Stimulated activated CD4-positive, alpha-beta T cell treated with anti-CD3 and anti-CD28 coated beads, TNF-alpha, amount 100 ng/mL, for 1 hour (primary cell): ENCODE results near the gene HS1BP3.

Source experiments
- DNase-seq, 3 donors: peaks; one replicate each; pipeline ENCODE4 v3.0.0-alpha.2; 2020; ENCODE audit warnings: low read depth in 3 of 3, low spot score in 1 of 3

HS1BP3 gene

DNA sequence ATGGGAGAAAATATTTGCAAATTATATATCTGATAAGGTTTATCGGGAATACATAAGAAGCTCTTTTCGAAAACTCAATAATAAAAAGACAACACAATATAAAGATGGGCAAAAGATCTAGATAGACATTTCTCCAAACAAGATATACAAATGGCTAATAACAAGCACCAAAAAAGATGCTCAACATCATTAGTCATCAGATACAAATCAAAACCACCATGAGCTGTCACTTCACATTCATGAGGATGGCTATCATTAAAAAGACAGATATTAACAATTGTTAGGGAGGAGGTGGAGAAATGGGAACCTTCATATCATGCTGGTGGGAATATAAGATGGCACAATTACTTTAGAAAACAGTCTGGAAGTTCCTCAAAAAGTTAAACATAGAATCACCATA is 48.1 kb downstream of the HS1BP3 start:
- DNase-seq, result no peak

GRCh38 chr2:20600756-20601325 is 50.1 kb downstream of the HS1BP3 start:
- no peak for DNase-seq

GRCh38 chr2:20599861-20600461 is 50.9 kb downstream of the HS1BP3 start:
- no peak for DNase-seq

DNA sequence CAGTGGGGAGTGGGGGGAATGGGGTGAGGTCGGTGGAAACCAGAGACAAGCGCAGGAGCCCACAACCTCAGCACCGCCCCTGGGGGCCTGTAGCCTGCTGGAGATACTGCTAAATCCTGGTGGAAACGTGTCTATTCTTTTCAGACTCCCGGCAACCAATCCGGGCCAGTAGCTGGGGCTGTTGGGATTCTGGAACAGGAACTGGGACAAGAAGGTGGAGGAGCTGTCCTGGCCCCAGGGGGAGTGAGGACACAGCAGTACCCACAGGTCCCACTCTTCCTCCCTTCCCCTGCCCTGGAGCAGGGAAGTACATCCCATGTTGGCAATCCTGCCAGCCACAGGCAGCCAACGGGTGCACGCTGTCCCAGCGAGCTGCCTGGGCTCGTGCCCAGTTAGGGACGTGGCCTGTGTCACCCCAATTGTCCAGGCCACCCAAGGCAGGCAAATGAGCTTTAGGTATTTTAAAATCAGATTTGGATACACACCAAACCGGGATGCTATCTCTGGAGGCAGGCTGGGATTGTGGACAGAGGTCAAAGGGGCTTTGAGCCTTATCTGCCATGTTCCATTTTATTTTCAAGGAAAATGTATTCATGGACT is 51.8 kb downstream of the HS1BP3 start:
- no peak for DNase-seq

- no peak for DNase-seq
Measured at GRCh38 chr2:20597860-20598183, 53.1 kb downstream of the HS1BP3 start.

DNA sequence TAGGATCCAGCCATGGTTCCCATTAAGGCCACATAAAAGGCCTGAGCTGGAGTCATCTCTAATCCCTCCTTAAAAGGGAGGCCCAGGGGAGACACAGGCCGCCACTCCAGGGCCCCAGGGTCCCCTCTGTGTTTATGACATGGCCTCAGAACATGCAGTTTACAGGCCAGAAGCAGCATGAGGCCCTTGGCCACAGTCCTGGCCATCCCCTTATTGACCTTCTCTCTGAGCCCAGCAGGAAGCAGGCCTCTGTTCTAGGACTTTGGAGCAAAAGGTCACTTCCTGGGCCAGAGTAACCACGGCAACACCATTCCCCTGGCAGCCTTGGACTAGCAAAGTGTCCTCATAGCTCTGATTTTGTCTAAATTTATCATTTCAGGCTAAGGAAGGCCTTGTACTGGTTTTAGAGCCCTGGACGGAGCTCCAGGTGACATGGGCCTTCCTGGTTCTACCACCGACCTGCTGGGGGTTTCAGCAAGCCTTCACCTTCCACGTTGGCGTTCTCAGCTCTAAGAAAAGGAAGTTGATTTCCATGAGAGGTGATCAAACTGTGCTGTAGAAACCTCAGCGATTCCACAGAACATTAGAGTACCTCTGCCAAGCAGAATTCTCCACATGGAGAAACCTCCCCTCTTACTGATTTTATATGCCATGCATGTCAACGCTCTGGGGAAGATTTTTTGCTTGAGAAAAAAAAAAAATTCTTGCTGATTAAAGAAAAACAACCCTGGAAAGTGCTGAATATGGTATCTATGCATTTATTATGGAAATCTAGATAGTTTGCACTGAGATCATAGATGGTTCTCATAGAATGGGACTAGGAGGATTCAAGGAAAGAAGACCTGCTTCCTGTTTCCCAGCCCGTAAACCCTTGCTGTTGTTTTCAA is 53.7 kb downstream of the HS1BP3 start:
- DNase-seq, result no peak

- no peak for DNase-seq
Measured at GRCh38 chr2:20596193-20596972, 54.5 kb downstream of the HS1BP3 start.

DNA sequence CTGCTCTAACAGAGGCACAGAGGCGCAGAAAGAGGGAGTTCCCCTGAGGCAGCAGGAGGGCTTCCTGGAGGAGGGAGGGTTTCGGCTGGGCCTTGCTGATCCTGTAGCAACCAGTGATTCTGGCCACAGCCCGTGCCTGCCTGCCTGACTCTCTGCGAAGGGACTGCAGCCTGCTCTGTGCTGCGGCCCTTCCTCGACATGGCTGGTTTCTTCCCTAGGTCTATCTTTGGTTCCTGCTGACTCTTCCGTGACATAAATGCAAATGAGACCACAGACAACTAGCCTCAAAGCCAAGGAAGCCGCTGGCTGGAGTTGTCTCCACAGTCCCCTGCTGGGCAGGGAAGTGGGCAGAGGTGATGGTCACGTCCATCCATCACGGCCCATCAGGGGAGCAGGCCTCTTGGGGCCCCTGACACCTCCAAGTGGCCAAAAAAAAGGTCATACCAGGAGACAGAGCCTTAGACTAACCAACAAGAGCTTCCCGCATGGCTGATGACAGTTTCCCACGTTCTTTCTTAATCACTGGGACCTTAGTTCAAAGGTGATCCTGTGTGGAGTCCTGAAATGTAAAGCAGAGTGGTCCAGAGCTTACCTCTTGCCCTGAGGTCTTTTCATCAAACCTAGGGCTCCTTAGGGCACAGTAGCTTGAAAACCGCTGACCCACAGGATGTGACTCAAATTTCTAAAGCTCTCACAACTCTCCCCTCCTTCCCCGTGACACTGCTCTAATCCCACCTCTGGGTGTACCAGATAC is 55.3 kb downstream of the HS1BP3 start:
- no peak for DNase-seq

- no peak for DNase-seq
Measured at GRCh38 chr2:20594957-20595356, 55.9 kb downstream of the HS1BP3 start.

- no peak for DNase-seq
Measured at GRCh38 chr2:20594048-20594750, 56.7 kb downstream of the HS1BP3 start.

DNA sequence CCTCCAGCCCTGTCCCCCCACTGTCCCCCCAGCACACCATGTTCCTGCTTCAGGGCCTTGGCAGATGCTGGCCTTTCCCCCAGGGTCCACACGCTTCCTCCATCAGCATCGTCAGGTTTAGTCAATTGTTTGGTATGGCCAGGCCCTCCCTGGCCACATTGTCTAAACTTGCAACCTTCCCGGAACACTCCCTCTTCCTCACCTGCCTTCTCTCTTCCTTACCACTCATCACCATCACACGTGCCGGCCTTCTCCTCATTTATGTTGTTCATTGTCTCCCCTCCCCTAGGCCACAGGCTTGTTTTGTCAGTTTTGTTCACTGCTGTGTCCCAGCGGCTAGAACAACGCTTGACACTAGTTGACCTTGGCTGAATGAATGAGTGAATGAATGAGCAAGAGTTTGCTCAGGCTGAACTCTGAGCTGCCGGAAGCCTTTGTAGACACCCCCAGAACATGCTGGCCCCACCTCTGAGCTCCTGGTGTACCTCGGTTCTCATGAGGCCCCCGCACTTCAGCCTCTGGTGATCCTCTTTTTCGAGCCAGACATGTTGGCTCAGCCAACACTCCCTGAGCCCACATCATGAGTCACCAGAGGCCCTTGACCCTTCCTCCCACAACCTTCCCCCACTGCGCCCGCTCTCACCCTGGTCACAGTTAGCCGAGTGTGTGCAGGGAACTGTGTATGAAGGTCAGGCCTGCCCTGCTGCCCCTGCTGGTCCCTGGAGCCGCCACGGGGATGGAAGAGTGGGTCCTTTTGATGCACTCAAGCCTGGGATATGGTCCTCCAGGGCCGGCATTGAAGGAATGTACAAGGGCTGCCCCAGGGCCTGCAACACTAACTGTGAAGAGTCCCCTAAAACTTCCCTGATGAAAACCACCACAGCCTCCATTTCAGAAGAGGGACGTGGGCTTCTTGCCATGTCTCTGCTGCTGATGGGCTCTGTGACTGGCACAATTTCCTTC is 57.5 kb downstream of the HS1BP3 start:
- no peak for DNase-seq

DNA sequence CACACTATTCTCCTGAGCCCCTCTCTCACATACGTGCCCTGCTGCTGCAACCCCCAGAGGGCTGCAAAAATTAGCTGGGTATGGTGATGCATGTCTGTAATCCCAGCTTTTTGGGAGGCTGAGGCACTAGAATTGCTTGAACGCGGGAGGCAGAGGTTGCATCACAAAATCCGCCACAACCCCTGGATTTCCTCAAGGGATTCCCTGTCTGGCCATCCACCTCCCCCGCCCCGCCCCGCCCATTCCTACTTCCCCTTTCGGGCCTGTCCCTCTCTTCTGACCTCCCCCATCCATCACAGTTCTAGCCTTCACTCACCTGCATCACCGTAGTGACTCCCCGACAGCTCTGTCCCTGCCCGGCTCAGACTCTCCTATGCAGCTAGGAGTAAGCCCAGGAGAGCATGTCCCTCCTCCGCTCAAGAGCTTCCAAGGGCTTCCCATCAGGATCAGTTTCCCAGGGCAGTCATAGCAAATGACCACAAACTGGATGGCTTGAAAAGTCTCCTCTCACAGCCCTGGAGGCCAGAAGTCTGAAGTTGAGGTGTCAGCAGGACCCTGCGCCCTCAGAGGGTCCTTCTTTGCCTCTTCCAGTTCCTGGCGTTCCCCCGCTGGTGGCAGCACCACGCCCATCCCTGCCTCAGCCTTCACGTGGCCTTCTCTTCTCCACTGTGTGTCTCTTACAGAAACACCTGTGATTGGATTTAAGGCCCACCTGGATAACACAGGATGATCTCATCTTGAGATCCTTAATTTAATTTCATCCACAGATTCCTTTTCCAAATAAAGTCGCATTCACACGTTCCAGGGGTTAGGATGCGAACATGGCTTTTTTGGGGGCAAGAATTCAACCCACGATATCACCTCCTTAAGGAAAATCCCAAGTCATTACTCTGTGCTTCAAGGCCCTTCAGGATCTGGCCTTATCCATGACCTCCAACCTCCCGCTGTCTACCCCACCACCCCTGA is 58.5 kb downstream of the HS1BP3 start:
- DNase-seq, result no peak

DNA sequence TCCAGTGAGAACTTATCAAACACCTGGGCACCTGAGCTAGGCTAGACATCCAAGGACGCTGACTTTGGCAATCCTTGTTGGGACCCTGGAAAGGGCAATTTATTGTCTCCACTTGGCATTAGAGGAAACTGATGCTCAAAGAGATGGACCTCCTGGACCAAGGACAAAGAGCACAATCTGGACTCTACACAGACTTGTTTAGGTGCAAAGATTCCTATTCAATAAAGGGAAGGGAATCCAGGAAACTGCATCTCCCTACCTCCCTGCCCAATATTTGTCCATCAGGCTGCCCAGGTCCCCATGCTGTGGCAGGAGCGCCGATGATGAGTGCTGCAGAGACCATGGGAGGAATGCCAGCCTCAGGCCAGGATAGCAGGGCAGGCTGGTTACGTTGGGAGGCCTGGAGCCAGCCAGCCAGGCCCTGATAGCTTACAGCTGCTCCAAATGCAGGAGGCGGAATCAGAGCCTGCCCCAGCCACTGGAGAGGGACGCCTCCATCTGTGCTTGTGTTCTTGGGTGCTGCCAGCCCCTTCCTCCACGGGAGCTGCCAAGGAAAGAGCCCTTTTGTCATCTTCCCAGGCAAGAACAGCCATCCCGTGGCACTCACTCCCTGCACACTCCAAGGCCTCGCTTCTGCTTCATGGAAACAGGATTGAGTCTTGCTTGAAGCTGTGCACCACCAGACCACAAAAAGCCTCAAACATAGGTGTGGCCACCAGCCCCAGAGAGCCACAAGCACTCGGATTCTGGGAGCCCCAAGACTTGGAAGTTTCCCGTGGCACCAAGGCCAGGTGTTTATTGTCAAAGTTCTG is 60.0 kb downstream of the HS1BP3 start:
- no peak for DNase-seq

- no peak for DNase-seq
Measured at GRCh38 chr2:20589975-20590703, 60.8 kb downstream of the HS1BP3 start.

GRCh38 chr2:20588918-20589871 is 61.7 kb downstream of the HS1BP3 start:
- no peak for DNase-seq
